SK-N-SH (cell line): ENCODE results near the gene PRND. TPM values are rescaled to one million over a fixed set of nuclear protein-coding genes. Genes with fewer than 3 reads are reported as not detected.

Experiments used
- CTCF ChIA-PET: fragments of 300-600, 350-600 bp; formaldehyde crosslinking; extraction: SDS; loops from one replicate; lab custom pipeline; 2021; lab: Yijun Ruan, JAX
- POLR2A ChIA-PET: fragments of 350-600 bp; sonication (Branson Sonifier 250); formaldehyde crosslinking; extraction: SDS; loops from one replicate; lab custom pipeline; 2020; ENCODE audit warnings: antibody characterized with exemption, inconsistent platforms; lab: Yijun Ruan, JAX
- DNase-seq: peaks from one replicate; pipeline ENCODE4 v3.0.0; 2012
- H2AFZ ChIP-seq: fragments of 200-600 bp; sonication (generic); 2 replicates; pipeline ENCODE4 v1.8.1; 2016; ENCODE audit warnings: antibody characterized with exemption, mild to moderate bottlenecking, low read depth
- H3F3A ChIP-seq: fragments of 200-600 bp; sonication (generic); replicated peaks from 2 replicates; pipeline ENCODE3; 2016; ENCODE audit warnings: antibody characterized with exemption, mild to moderate bottlenecking; ENCODE audit not compliant: insufficient read depth
- H3K27ac ChIP-seq, 2 experiments: fragments of 200-500 bp in 1 of 2; fragments of 200-600 bp in 1 of 2; sonication (Bioruptor generic) in 1 of 2; sonication (generic), shearing (Covaris generic) in 1 of 2; 2 replicates each; pipeline versions ENCODE4 v1.5.1 to v1.6.1; 2014 to 2016; ENCODE audit warnings: low read depth in 2 of 2, inconsistent platforms in 1 of 2, low read length in 1 of 2, mild to moderate bottlenecking in 1 of 2, mixed read lengths in 1 of 2
- H3K27me3 ChIP-seq: fragments of 200-600 bp; sonication (generic), shearing (Covaris generic); 2 replicates; pipeline ENCODE4 v1.6.1; 2016; ENCODE audit warnings: mixed run types; ENCODE audit not compliant: insufficient read depth
- H3K36me3 ChIP-seq, 2 experiments: fragments of 200-500 bp in 1 of 2; fragments of 200-600 bp in 1 of 2; sonication (Bioruptor generic) in 1 of 2; sonication (generic) in 1 of 2; replicated peaks in 1 of 2; 2 replicates each; pipeline versions ENCODE3 to v1.5.1; 2014 to 2016; ENCODE audit warnings: low read length in 1 of 2, mild to moderate bottlenecking in 1 of 2; ENCODE audit not compliant: insufficient read depth in 2 of 2, control insufficient read depth in 1 of 2
- H3K4me1 ChIP-seq, 2 experiments: fragments of 200-500 bp in 1 of 2; fragments of 200-600 bp in 1 of 2; sonication (Bioruptor generic) in 1 of 2; sonication (generic), shearing (Covaris generic) in 1 of 2; 2 replicates each; pipeline versions ENCODE4 v1.5.1 to v1.6.1; 2014 to 2016; ENCODE audit warnings: low read depth in 1 of 2, low read length in 1 of 2, mixed run types in 1 of 2; ENCODE audit not compliant: insufficient read depth in 2 of 2, control insufficient read depth in 1 of 2
- H3K4me2 ChIP-seq: fragments of 200-600 bp; sonication (generic), shearing (Covaris generic); 2 replicates; pipeline ENCODE4 v1.6.1; 2017; ENCODE audit warnings: mixed run types
- H3K4me3 ChIP-seq, 2 experiments: fragments of 200-500 bp in 1 of 2; fragments of 200-600 bp in 1 of 2; sonication (Bioruptor generic) in 1 of 2; sonication (generic), shearing (Covaris generic) in 1 of 2; 2 replicates each; pipeline versions ENCODE4 v1.5.1 to v1.8.1; 2014 to 2016; ENCODE audit warnings: low read depth in 2 of 2, inconsistent platforms in 1 of 2, low read length in 1 of 2, mild to moderate bottlenecking in 1 of 2, mixed read lengths in 1 of 2, moderate library complexity in 1 of 2
- H3K79me2 ChIP-seq: fragments of 200-600 bp; sonication (generic); 2 replicates; pipeline ENCODE4 v1.8.1; 2017; ENCODE audit warnings: mild to moderate bottlenecking; ENCODE audit not compliant: insufficient read depth
- H3K9ac ChIP-seq: fragments of 200-600 bp; sonication (generic); 2 replicates; pipeline ENCODE4 v1.6.1; 2017; ENCODE audit warnings: mixed run types
- H3K9me2 ChIP-seq: fragments of 200-600 bp; sonication (generic); 2 replicates; pipeline ENCODE4 v1.6.1; 2017; ENCODE audit warnings: mixed run types
- H3K9me3 ChIP-seq: fragments of 200-600 bp; sonication (generic); 2 replicates; pipeline ENCODE4 v1.6.1; 2017; ENCODE audit warnings: mixed run types, mild to moderate bottlenecking, moderate library complexity
- H4K20me1 ChIP-seq: fragments of 200-600 bp; sonication (generic); 2 replicates; pipeline ENCODE4 v1.6.1; 2017; ENCODE audit warnings: mild to moderate bottlenecking, mixed run types; ENCODE audit not compliant: insufficient read depth
- EZH2phosphoT487 ChIP-seq: fragments of 200-600 bp; sonication (generic); IDR thresholded peaks from 2 replicates; pipeline ENCODE4 v1.6.1; 2017; ENCODE audit warnings: low read depth, mixed run types, mild to moderate bottlenecking, antibody characterized with exemption, moderate library complexity, borderline replicate concordance
- FOSL2 ChIP-seq: IDR thresholded peaks from 2 replicates; pipeline ENCODE4 v1.4.0; 2012; ENCODE audit warnings: low read depth, mild to moderate bottlenecking, moderate library complexity, borderline replicate concordance
- FOXJ3 ChIP-seq: sonication (generic); formaldehyde crosslinking; IDR thresholded peaks from 2 replicates; pipeline ENCODE4 v1.5.1; 2020; ENCODE audit warnings: mild to moderate bottlenecking, missing genetic modification reagents
- GABPA ChIP-seq: IDR thresholded peaks from 2 replicates; pipeline ENCODE4 v1.4.0; 2012; ENCODE audit warnings: low read depth, mild to moderate bottlenecking
- POLR2AphosphoS5 ChIP-seq: IDR thresholded peaks from 2 replicates; pipeline ENCODE4 v1.6.1; 2012; ENCODE audit warnings: low read depth, low read length
- RFX5 ChIP-seq: IDR thresholded peaks from 2 replicates; pipeline ENCODE4 v1.6.1; 2012; ENCODE audit warnings: mild to moderate bottlenecking, improper control_type of control experiment, low read length
- SIN3A ChIP-seq: IDR thresholded peaks from 2 replicates; pipeline ENCODE4 v1.6.1; 2012; ENCODE audit warnings: low read depth, mild to moderate bottlenecking, low read length, moderate library complexity, borderline replicate concordance
- SMC3 ChIP-seq: IDR thresholded peaks from 2 replicates; pipeline ENCODE4 v1.6.1; 2012; ENCODE audit warnings: low read depth, low read length, improper control_type of control experiment
- TAF1 ChIP-seq: IDR thresholded peaks from 2 replicates; pipeline ENCODE4 v1.6.1; 2012; ENCODE audit warnings: low read depth, mild to moderate bottlenecking, low read length, moderate library complexity, borderline replicate concordance
- TCF12 ChIP-seq: IDR thresholded peaks from 2 replicates; pipeline ENCODE4 v1.4.0; 2012
- TEAD4 ChIP-seq: IDR thresholded peaks from 2 replicates; pipeline ENCODE4 v1.4.0; 2012; ENCODE audit warnings: mild to moderate bottlenecking, borderline replicate concordance; ENCODE audit not compliant: insufficient read depth
- USF2 ChIP-seq: fragments of 150-350 bp; IDR thresholded peaks from 2 replicates; pipeline ENCODE4 v1.6.1; 2017; ENCODE audit warnings: antibody characterized with exemption, low read length, low read depth, borderline replicate concordance
- YY1 ChIP-seq: IDR thresholded peaks from 2 replicates; pipeline ENCODE4 v1.4.0; 2012; ENCODE audit warnings: low read depth, mild to moderate bottlenecking
- ZBTB33 ChIP-seq: IDR thresholded peaks from 2 replicates; pipeline ENCODE4 v1.4.0; 2012; ENCODE audit warnings: low read depth, borderline replicate concordance
- WGBS: methylation state at CpG from one replicate; pipeline ENCODE4 v1.1.6; 2017; ENCODE audit warnings: low lambda C conversion rate; 5-methylcytosine and 5-hydroxymethylcytosine counted together
- polyA plus RNA-seq, 3 experiments: library from polyadenylated mRNA; depleted of rRNA; stranded (reverse); fragments of >200 nt; gene quantifications; 2 replicates each; pipeline ENCODE4 v1.2.3, GENCODE V29; 2012
- TF ChIP-seq, protein P1 (sequence below): IDR thresholded peaks from 2 replicates; pipeline ENCODE4 v1.6.1; 2012; ENCODE audit warnings: mild to moderate bottlenecking, low read depth, low read length, moderate library complexity

Gene PRND
- polyA plus RNA-seq, 1 of the 3 experiments (the other 2 are of a cell fraction), result not detected

DNA sequence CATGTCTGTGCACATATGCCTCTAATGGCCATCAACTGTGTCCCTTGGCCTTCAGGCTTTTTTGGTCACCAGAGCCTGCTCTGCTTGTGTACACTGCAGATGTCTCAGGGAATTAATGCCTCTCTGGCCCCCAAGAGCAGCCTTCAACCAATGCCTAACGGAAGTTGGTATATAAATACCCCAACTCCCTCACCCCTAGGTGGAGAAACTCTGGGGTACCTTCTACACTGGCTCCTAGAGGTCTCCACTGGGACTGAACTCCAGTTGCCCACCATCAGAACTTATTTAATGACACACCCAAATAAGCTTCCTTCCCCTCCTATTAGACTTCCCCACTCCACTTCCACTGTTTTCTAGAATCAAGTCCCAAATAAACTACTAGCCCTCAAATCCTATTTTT, 43.1 kb downstream of the PRND start:
- H3K4me3 ChIP-seq, result no peak overlapping the region
- no peaks in the 10 kb centered on the region for H3K36me3 ChIP-seq
- H3K27ac ChIP-seq, result no peak overlapping the region
- no peak overlapping the region for H3K4me2 ChIP-seq
- TF ChIP-seq USF2, result no peak
- TF ChIP-seq EZH2phosphoT487, result no peak
- TF ChIP-seq YY1, result no peak
- no peak for TF ChIP-seq TEAD4
- no peaks in the 10 kb centered on the region for H3K27me3 ChIP-seq
- DNase-seq, result no peak
- H2AFZ ChIP-seq, result no peak overlapping the region
- H3F3A ChIP-seq, result no peaks in the 10 kb centered on the region
- ChIA-PET POLR2A (no interaction called here), CTCF (interaction anchor here (1.1 to 1.7 kb wide), 2 partner anchors 24 to 336 kb away, joined by 3 to 5 read pairs; no protein-coding TSS in a partner anchor)
- WGBS, result 57% methylated on average over 1 of the region's 1 CpG
- H4K20me1 ChIP-seq, result no peaks in the 10 kb centered on the region
- no peaks in the 10 kb centered on the region for H3K9me2 ChIP-seq
- no peaks in the 10 kb centered on the region for H3K9me3 ChIP-seq
- H3K79me2 ChIP-seq, result no peaks in the 10 kb centered on the region
- H3K9ac ChIP-seq, result no peak overlapping the region
- peaks cover 0 to 5% of the 10 kb centered on the region in 2 experiments; a peak in 2 of 4 replicates for H3K4me1 ChIP-seq

- H3K27me3 ChIP-seq, result no peaks in the 10 kb centered on the region
- H4K20me1 ChIP-seq, result no peaks in the 10 kb centered on the region
- no peak overlapping the region for H3K27ac ChIP-seq
- H3K4me1 ChIP-seq, result peaks cover 0 to 5% of the 10 kb centered on the region in 2 experiments; a peak in 2 of 4 replicates
- TF ChIP-seq TCF12, result no peak
- no peak for TF ChIP-seq ZBTB33
- no peak for TF ChIP-seq TAF1
- no peak for TF ChIP-seq SMC3
- no peak for TF ChIP-seq RFX5
- no peak for TF ChIP-seq POLR2AphosphoS5
- TF ChIP-seq GABPA, result no peak
- TF ChIP-seq, protein P1, sequence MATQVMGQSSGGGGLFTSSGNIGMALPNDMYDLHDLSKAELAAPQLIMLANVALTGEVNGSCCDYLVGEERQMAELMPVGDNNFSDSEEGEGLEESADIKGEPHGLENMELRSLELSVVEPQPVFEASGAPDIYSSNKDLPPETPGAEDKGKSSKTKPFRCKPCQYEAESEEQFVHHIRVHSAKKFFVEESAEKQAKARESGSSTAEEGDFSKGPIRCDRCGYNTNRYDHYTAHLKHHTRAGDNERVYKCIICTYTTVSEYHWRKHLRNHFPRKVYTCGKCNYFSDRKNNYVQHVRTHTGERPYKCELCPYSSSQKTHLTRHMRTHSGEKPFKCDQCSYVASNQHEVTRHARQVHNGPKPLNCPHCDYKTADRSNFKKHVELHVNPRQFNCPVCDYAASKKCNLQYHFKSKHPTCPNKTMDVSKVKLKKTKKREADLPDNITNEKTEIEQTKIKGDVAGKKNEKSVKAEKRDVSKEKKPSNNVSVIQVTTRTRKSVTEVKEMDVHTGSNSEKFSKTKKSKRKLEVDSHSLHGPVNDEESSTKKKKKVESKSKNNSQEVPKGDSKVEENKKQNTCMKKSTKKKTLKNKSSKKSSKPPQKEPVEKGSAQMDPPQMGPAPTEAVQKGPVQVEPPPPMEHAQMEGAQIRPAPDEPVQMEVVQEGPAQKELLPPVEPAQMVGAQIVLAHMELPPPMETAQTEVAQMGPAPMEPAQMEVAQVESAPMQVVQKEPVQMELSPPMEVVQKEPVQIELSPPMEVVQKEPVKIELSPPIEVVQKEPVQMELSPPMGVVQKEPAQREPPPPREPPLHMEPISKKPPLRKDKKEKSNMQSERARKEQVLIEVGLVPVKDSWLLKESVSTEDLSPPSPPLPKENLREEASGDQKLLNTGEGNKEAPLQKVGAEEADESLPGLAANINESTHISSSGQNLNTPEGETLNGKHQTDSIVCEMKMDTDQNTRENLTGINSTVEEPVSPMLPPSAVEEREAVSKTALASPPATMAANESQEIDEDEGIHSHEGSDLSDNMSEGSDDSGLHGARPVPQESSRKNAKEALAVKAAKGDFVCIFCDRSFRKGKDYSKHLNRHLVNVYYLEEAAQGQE, result no peak
- no peak for TF ChIP-seq FOXJ3
- no peak for TF ChIP-seq SIN3A
- TF ChIP-seq FOSL2, result no peak
- no peaks in the 10 kb centered on the region for H3K36me3 ChIP-seq
- no peaks in the 10 kb centered on the region for H3F3A ChIP-seq
- DNase-seq, result no peak
- no peak overlapping the region for H3K4me2 ChIP-seq
- WGBS, result 83% methylated on average over 3 of the region's 3 CpGs
- ChIA-PET POLR2A (no interaction called here), CTCF (interaction anchor here (0.6 to 1.7 kb wide), 2 partner anchors 25 to 545 kb away, joined by 4 to 5 read pairs; no protein-coding TSS in a partner anchor)
- no peaks in the 10 kb centered on the region for H3K9me2 ChIP-seq
- H3K9ac ChIP-seq, result no peak overlapping the region
- no peak overlapping the region for H3K4me3 ChIP-seq
- H3K9me3 ChIP-seq, result no peaks in the 10 kb centered on the region
- no peaks in the 10 kb centered on the region for H3K79me2 ChIP-seq
- H2AFZ ChIP-seq, result no peak overlapping the region
These were observed 44.0 kb downstream of the PRND start for GRCh38 chr20:4765681-4766080.
